Activated naive CD4-positive, alpha-beta T cell treated with anti-CD3 and anti-CD28 coated beads, Interleukin-2, amount 50 U/mL, for 16 hours (primary cell): Measurements from ENCODE around the gene PMEPA1.

Source experiments
- DNase-seq: peaks from one replicate; pipeline ENCODE4 v3.0.0-alpha.2; 2020

Gene PMEPA1

GRCh38 chr20:57711311-57711712 is 1.5 kb upstream of the PMEPA1 start:
- no peak for DNase-seq

DNA sequence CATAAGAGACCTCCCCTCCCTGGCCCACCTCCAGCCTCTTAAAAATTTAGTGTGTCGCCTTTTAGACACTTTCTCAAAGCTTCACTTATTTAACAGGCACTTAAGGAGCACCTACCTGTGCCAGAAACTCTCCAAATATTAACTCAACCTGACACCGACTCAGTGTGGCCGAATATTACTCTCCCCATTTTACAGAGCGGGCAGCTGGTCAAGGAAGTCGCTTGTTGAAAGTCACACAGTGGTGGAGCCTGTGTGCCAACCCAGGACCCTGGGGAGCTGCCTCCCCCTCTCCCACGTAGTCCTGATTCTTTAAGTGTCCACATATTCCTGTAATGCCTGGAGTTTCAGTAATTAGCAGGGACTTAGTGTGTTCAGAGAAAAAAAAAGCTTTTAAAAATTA is 1.0 kb upstream of the PMEPA1 start:
- no peak for DNase-seq

DNA sequence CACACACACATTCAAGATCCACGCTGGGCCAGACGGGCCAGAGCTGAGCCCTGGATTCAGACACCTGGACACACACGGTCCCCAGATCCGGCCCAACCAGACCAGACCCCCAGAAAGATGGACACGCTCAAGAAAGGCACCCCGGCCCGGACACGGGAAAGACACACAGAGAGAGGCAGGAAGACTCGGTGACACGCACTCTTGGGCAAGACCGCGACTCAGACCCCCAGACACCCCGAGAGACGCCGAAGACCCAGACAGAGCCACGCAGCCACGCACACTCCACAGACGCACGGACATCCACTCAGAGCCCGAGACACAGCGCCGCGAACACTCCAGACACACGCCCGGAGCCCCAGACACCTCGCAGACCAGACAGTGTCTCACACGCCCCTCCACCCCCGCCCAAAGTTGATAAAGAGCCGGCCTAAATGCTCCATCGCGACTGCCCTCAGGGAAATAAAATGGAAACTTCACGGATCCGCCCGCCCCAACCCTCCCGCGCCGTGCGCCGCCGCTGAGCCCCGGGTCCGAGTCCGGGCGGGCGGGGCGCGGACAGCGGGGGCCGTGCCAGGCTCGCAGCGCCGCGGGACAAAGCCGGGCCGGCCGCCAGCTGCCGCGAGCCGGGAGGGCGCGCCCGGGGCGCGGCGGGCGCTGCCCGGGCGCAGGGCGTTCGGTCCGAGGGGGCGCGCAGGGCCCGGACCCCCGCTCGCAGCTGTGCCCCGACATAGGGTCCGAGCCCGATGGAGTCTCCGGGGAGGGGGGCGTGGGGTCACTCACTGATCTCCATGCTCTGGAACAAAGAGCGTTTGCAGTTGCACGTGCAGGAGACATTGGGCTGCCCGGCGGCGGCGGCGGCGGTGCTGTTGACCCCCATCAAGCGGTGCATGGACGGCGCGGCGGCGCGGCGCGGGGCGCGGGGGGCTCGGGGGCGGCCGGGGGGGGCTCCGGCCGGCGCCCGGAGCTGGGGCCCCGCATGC is 831 bp downstream of the PMEPA1 start:
- peak; percentile 26 for DNase-seq

DNA sequence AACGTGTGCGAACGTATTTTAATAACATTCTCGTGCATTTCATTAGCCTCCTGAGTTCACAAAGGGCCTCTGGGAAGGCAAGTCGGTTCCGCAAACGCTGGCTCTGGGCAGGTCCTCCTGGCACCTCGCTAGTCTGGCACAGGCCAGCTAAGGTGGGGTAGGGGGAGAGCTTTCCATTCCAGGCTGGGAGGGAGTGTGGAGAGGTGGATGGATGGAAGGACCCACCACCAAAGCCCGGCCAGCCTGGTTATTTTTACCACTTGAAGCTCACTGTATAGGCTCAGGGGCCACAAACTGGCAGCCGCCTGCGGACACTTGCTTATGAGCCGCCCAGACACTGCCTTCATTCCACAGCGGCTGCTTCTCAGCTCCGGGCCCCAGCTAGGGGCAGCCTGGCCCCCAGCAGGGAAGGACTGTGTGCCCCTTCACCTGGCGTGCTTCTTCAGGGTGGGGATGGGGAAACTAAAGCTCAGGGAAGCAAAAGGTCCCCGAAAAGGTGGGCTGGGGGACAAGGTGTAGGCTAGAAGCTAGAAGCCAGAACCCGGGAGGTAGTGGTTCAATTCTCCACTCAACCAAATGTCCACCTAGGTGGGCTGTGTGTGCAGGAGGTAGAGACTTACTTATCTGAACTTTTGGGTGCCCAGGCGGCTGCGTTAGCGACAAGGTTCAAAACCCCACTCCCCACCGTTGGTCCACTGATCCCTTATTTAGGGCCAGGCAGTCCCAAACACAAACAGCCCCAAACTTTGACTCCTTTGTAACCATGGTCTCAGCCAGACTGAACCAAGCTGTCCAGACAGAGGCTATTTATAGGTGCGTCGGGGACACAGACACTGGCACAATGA is 1.7 kb downstream of the PMEPA1 start:
- DNase-seq, result no peak

DNA sequence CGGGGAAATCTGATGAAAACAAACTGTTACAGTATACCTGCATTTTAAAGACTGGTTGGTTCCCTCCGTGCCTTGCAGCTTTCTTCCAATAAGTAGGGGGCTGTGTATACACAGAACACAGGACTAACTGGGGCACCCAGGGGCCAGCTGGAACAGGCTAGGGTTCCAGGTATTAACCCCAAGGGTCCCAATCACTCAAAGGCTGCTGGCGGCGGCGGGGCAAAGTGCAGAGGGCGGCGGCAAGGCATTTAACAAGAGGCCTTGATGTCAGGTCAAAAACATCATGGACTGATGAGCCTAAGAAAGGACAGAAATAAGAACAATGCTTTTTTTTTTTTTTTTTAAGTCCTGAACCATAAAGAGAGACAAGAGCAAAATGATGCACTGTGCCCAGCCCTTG is 2.5 kb downstream of the PMEPA1 start:
- no peak for DNase-seq

DNA sequence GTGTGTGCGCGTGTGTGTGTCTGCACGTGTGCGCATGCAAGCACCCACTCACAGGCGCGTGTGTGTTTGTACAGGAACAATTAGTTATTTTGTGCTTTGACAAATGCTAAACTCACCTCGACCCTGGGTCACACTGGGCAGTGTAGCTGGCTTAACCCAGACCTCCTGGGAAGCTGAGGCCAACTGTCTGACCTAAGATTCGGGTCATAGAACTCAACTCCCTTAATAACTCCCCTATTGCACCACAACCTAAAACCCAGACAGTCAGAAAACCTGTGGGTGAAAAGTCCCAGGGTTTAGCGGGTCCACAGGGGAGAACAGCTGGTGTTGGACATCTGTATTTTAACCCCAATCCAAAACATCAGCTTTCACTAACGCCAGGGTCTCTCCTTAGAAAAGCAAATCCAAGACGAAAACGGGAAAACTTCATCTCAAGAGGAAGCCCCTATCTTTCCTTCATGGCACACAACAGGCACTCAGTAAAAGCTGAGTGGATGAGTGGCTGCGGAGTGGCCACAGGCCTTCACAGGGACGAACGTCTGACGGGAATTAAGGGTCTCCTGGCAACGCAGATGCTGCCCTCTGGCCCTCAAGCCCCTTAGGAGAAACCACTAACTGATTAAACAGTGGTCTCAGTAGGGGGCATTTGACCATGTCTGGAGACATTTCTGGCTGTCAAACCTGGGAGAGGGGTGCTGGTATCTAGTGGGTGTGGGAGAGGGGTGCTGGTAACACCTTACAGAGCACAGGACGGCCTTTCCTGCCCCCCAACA is 4.5 kb downstream of the PMEPA1 start:
- no peak for DNase-seq

DNA sequence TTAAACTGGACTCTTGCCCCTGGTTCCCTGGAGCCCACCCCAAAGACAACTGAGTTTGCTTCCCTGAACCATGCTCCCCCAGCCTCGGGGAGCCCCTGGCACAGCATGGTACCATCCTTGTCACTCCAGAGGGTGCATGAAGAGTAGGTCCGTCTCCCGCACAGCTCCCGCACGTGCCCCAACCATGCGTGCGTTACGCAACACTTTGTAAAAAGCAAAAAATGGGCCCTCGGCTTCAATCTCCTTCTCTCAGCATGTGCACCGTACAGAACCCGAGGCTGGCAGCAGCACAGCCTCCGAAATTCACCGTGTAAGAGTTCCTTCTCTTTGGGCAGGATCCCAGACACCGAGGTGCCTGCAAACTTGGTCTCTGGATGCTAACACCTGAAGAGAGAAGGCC is 5.6 kb downstream of the PMEPA1 start:
- DNase-seq, result no peak

- no peak for DNase-seq
Measured at GRCh38 chr20:57703013-57703412, 6.8 kb downstream of the PMEPA1 start.

GRCh38 chr20:57702521-57702920 is 7.3 kb downstream of the PMEPA1 start:
- DNase-seq, result no peak

DNA sequence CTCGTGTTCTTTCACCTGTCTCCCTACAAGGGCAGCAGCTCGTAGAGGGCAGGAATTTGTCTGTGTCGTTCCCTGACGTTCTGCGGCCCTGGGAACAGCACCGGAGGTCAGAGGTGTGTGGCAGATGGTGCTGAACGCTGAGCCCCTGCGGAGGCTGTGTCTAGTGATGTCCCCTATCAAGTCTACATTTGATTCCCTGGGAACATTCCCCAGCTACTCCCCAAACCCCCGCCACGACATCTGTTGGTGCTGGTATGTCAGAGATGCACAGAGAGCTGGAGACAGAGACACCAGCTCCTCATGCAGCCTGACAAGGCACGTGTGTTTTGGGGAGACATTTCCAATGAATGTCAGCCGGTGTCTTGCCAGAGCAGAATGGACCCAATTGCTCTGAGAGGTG is 7.7 kb downstream of the PMEPA1 start:
- DNase-seq, result no peak

GRCh38 chr20:57701651-57702050 is 8.2 kb downstream of the PMEPA1 start:
- DNase-seq, result no peak

GRCh38 chr20:57701090-57701489 is 8.7 kb downstream of the PMEPA1 start:
- DNase-seq, result no peak

GRCh38 chr20:57699395-57699794 is 10.4 kb downstream of the PMEPA1 start:
- DNase-seq, result no peak

DNA sequence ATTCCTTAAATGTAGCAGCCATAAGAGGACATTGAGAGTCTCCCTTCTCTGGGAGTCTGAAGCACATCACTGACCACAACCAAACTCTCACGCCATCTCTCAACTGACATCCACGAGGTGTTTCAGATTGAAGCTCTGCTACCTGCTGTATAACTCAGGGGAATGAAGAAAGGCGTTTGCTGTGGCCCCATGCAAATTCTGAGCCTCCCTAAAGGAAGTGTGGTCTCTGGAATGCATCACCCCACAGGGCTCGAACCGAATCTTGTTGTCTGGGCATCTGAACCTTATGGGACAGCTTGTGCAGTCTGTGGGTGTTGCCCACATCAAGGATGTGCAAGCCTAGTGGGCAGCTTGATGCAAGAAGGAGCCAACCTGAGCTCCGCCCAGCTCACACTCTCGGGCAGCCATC is 10.9 kb downstream of the PMEPA1 start:
- no peak for DNase-seq

- peak; percentile 75 for DNase-seq
Measured at GRCh38 chr20:57698116-57698866, 11.5 kb downstream of the PMEPA1 start.

DNA sequence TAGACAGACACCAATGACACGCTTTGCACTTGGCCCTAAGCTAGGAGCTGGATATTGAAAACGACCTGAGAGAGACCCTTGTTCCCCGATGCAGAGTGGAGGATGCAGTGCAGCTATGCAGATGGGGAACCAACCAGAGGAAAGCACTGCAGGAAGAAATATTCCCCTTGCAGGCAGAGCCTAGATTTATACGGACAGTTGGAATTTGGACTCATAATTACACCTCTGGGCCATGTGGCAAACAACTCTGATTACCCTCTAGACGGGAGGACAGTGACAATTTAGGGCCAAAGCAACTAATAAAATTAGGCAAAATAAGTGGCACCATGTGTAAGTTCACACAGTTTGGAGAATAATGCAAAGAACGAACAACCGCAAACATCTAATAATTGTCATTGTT is 12.3 kb downstream of the PMEPA1 start:
- no peak for DNase-seq

- DNase-seq, result no peak
Measured at GRCh38 chr20:57696401-57696961, 13.3 kb downstream of the PMEPA1 start.

DNA sequence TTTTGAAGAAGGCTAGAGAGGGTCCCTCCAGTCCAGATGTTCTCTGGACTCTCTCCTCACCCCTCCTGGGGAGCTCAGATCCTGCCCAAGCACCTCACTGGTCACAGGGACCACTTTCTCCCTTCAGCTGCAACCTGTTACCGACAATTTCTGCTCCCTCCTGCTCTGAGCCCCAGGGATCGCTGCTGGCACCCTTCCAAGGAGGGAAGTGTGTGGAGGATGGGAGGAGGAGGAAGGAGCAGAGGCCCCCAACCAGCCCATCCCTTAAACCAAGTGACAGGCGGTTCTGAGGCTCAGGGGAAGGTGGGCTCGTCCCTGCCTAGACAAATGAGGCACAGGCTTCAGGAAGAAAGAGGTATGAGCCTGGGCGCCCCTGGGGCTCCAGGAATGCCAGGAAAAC is 13.9 kb downstream of the PMEPA1 start:
- DNase-seq, result no peak

- DNase-seq, result no peak
Measured at GRCh38 chr20:57695012-57695411, 14.8 kb downstream of the PMEPA1 start.

- no peak for DNase-seq
Measured at GRCh38 chr20:57694481-57694880, 15.3 kb downstream of the PMEPA1 start.

- DNase-seq, result no peak
Measured at GRCh38 chr20:57693670-57694329, 16.0 kb downstream of the PMEPA1 start.
